GF-D8 (cell line): ENCODE data around the gene FASN.

Source experiments
- DNase-seq: peaks from one replicate; lab custom pipeline; 2025; lab: John Stamatoyannopoulos, UW

FASN gene

GRCh38 chr17:82117139-82118090 lies 19.4 kb upstream of the FASN start:
- no peak for DNase-seq

- DNase-seq = no peak
Measured at GRCh38 chr17:82116246-82116645, 18.2 kb upstream of the FASN start.

GRCh38 chr17:82114872-82115271 lies 16.8 kb upstream of the FASN start:
- DNase-seq = no peak

GRCh38 chr17:82114447-82114846 lies 16.4 kb upstream of the FASN start:
- DNase-seq = no peak

- DNase-seq = no peak
Measured at GRCh38 chr17:82113941-82114340, 15.9 kb upstream of the FASN start.

- DNase-seq = no peak
Measured at GRCh38 chr17:82113422-82113821, 15.4 kb upstream of the FASN start.

- no peak for DNase-seq
Measured at GRCh38 chr17:82112914-82113311, 14.9 kb upstream of the FASN start.

- no peak for DNase-seq
Measured at GRCh38 chr17:82112181-82112913, 14.3 kb upstream of the FASN start.

- no peak for DNase-seq
Measured at GRCh38 chr17:82110298-82110697, 12.3 kb upstream of the FASN start.

GRCh38 chr17:82108961-82109475 lies 11.0 kb upstream of the FASN start:
- DNase-seq = no peak

GRCh38 chr17:82108496-82108945 lies 10.5 kb upstream of the FASN start:
- DNase-seq = no peak

- DNase-seq = no peak
Measured at GRCh38 chr17:82108038-82108437, 10.0 kb upstream of the FASN start.

GRCh38 chr17:82107341-82107860 lies 9.4 kb upstream of the FASN start:
- DNase-seq = no peak

- DNase-seq = no peak
Measured at GRCh38 chr17:82106688-82107305, 8.8 kb upstream of the FASN start.

GRCh38 chr17:82105882-82106687 lies 8.0 kb upstream of the FASN start:
- peak; percentile 75 for DNase-seq

- DNase-seq = no peak
Measured at GRCh38 chr17:82105417-82105881, 7.4 kb upstream of the FASN start.

GRCh38 chr17:82104797-82105416 lies 6.9 kb upstream of the FASN start:
- DNase-seq = no peak

GRCh38 chr17:82103553-82104451 lies 5.8 kb upstream of the FASN start:
- no peak for DNase-seq
